SK-N-MC (cell line): ENCODE results near the gene LIN9.

Experiments
- DNase-seq: peaks from one replicate; pipeline ENCODE4 v3.0.0-alpha.2; 2011; ENCODE audit warnings: low read depth, low spot score
- H3K27ac ChIP-seq: fragments of 200-600 bp; sonication (generic); 2 replicates; pipeline ENCODE4 v1.5.1; 2016; ENCODE audit warnings: mixed run types
- H3K36me3 ChIP-seq: fragments of 200-600 bp; sonication (generic); 2 replicates; pipeline ENCODE4 v1.6.1; 2017; ENCODE audit warnings: antibody characterized with exemption, low read length, mixed read lengths; ENCODE audit not compliant: insufficient read depth
- H3K4me3 ChIP-seq: fragments of 200-600 bp; sonication (generic); 2 replicates; pipeline ENCODE4 v1.5.1; 2016
- H3K9ac ChIP-seq: fragments of 200-600 bp; sonication (generic); 2 replicates; pipeline ENCODE4 v1.8.0; 2017; ENCODE audit warnings: mixed run types, mixed read lengths; ENCODE audit not compliant: insufficient read length
- H3K9me3 ChIP-seq: fragments of 200-600 bp; sonication (generic); 2 replicates; pipeline ENCODE4 v1.6.1; 2017; ENCODE audit warnings: low read depth, mild to moderate bottlenecking, antibody characterized with exemption, low read length, moderate library complexity, mixed read lengths
- EZH2 ChIP-seq: fragments of 200-600 bp; sonication (generic); IDR thresholded peaks from one replicate; pipeline ENCODE4 v1.6.1; 2017; ENCODE audit warnings: antibody characterized with exemption
- FOXP2 ChIP-seq: optimal IDR thresholded peaks from 2 replicates; pipeline ENCODE3; 2011; ENCODE audit warnings: mild to moderate bottlenecking, moderate library complexity; ENCODE audit not compliant: insufficient read depth; ENCODE audit errors: extremely low read length, control extremely low read depth
- POLR2AphosphoS5 ChIP-seq: IDR thresholded peaks from 2 replicates; pipeline ENCODE4 v1.6.1; 2012; ENCODE audit warnings: mild to moderate bottlenecking, low read depth, low read length, borderline replicate concordance

Gene LIN9

DNA sequence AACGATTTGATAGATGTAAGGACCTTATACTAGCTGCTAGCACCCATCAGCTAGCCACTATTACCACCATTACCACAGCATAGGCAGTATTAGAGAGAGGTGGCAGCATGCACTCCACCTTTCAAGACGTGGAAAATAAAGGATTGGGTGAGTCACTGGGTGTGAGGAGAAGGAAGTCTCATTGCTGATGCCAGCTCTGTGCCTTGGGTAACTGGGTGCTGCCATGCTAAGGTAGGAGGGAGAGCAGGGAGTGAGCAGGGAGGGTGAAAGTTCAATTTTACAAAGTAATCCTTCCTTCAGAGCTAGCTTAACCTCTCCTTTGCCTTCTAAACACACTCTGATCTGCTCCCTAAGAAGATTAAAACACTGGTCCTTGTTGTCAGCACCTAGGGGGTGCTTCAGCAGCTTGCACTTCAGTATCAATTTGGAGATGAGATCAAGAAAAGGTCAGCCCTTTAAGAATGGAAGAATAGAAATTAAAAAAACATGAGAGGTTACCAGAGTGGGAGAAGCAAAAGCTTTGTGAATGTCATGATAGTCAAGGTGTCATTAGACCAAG is 1.8 kb upstream of the LIN9 start:
- Histone ChIP-seq H3K36me3 (no peaks in the 10 kb centered on the region), H3K9ac (no peak overlapping the region), H3K27ac (no peak overlapping the region), H3K4me3 (no peak overlapping the region), H3K9me3 (no peaks in the 10 kb centered on the region)
- no peak for TF ChIP-seq FOXP2
- no peak for TF ChIP-seq EZH2
- TF ChIP-seq POLR2AphosphoS5, result no peak
- no peak for DNase-seq

DNA sequence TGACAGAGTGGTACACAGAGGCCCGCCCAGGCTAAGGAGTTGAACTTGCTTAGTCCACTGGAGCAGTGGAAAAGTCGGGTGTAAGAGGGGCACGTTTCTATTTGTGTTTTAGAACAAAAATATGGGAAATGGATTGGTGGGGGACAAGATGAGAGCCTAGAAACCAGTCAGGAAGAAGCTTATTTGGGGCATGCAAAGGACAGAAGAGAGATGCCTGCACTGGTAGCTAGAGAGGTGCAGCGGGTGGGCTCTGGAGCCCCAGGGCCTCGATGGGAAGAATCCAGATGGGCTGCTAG is 1.2 kb upstream of the LIN9 start:
- Histone ChIP-seq H3K4me3 (peak overlapping the region; percentile 98), H3K9ac (peak overlapping the region; percentile 83), H3K9me3 (no peaks in the 10 kb centered on the region), H3K36me3 (no peaks in the 10 kb centered on the region), H3K27ac (no peak overlapping the region)
- no peak for DNase-seq
- TF ChIP-seq FOXP2, result no peak
- no peak for TF ChIP-seq EZH2
- no peak for TF ChIP-seq POLR2AphosphoS5

DNA sequence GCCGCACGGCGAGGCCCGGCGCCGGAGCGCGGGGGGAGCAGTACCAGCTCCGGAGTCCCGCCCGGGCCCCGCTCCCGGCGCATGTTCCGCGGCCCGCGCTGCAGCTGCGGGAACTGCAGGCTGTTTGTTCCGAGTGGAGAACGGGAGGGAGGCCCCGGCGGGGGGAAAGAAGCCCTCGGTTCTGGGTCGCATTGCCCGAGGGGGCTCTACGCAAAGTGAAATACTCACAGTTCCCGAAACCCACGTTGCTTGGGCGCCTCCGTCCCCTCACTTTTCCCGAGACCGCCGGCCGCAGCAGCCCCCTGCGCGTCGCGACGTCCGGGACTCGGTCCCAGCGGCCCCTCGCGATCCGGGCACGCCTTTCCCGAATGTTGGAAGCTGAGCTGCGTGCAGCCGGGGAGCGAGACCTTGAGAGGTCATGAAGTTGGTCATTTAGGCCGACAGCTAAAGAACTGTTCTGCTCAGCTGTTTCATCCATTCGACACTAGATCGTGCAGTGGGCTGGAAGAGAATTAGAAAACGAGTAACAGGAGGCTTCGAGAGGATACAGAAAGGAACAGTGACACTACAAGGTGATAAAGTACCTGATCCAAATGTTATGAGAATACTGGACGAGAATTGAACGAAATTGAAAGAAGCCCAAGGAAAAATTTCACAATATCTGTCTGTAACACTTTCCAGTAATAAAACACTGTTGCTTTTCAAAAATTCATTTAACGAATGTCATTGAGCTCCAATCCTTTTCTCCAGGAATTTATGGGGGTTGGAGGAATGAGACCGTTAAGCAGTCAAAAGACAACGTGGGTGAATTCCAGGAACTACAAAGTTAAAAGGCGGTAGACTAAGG is 657 bp upstream of the LIN9 start:
- H3K27ac ChIP-seq, result peak overlapping the region; percentile 58
- no peak for DNase-seq

DNA sequence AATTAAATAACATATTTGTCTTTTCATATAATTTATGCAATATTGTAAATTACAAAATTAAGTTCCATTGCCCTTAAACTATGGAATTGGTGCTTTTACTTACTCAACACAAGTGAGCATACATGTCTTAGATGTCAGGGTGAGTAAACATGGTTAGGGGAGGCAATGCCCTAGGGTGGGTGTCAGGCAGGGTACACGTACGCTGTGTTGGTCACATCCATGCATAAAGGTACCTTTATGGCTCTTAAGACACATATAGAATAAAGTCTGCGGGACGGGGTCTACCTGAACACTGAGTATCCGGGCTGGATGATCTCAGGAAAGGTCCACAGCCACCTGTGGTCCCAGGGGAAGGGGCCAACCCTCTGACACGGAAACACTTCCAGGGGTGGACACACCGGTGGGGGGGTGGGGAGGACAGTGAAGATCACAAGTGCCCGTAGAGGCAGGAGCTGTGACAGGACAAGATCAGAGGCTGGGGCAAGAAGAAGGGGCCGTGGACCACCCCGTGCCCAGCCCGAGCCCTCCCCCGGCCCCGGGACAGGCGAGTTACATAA is 720 bp downstream of the LIN9 start:
- peak overlapping the region; percentile 98 for H3K9ac ChIP-seq
- H3K4me3 ChIP-seq, result peak overlapping the region; percentile 98
- no peaks in the 10 kb centered on the region for H3K9me3 ChIP-seq
- H3K27ac ChIP-seq, result peak overlapping the region; percentile 87
- DNase-seq, result no peak
- no peak for TF ChIP-seq EZH2
- no peak for TF ChIP-seq POLR2AphosphoS5
- no peak for TF ChIP-seq FOXP2
- peaks cover under 1% of the 10 kb centered on the region; the same call in 1 of the 2 replicates for H3K36me3 ChIP-seq

More for the DNA sequence above, 657 bp upstream of the LIN9 start:
- TF ChIP-seq FOXP2, result no peak
- Histone ChIP-seq H3K4me3 (peak overlapping the region; percentile 98), H3K9me3 (no peaks in the 10 kb centered on the region), H3K36me3 (no peaks in the 10 kb centered on the region), H3K9ac (peak overlapping the region; percentile 83)

DNA sequence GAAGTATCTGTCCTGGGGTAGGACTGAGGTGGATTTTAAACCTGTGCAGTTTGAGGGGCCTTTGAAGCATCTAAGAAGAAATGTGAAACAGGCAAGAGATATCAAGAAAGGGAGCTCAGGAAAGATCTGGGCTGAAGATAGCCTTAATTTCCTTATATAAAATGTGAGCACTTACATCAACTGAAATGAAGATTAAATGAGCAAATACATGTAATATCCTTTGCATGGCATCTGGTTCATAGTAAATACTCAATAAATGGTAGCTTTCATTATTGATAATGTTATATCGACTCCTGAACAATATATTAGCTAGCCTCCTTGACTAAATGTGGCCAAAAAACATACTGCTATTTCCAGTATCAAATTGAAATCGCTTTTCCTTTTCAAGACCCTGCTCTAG is 2.5 kb downstream of the LIN9 start:
- Histone ChIP-seq H3K9ac (no peak overlapping the region), H3K4me3 (no peak overlapping the region), H3K36me3 (peaks cover 3% of the 10 kb centered on the region; the same call in 1 of the 2 replicates), H3K9me3 (no peaks in the 10 kb centered on the region), H3K27ac (0 out of 2 replicates have a peak overlapping the region, but pooled peaks have one; percentile 43)
- TF ChIP-seq EZH2, result no peak
- TF ChIP-seq POLR2AphosphoS5, result no peak
- no peak for TF ChIP-seq FOXP2
- no peak for DNase-seq

DNA sequence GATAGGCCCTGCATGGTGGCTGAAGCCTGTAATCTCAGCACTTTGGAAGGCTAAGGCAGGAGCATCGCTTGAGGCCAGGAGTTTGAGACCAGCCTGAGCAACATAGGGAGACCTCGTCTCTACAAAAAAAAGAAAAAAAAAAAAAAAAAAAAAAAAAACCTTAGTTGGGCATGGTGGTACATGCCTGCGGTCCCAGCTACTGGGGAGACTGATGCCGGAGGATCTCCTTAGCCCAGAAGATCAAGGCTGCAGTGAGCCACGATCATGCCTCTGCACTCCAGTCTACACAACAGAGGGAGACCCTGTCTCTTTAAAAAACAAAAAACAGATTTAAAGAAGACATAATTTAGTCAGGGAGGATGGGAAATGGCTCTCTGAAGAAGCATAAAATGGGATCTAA is 3.8 kb downstream of the LIN9 start:
- no peak overlapping the region for H3K9ac ChIP-seq
- DNase-seq, result no peak
- peaks cover 3% of the 10 kb centered on the region; the same call in 1 of the 2 replicates for H3K36me3 ChIP-seq
- no peak overlapping the region for H3K4me3 ChIP-seq
- TF ChIP-seq EZH2, result no peak
- TF ChIP-seq POLR2AphosphoS5, result no peak
- TF ChIP-seq FOXP2, result no peak
- H3K9me3 ChIP-seq, result no peaks in the 10 kb centered on the region
- no peak overlapping the region for H3K27ac ChIP-seq

DNA sequence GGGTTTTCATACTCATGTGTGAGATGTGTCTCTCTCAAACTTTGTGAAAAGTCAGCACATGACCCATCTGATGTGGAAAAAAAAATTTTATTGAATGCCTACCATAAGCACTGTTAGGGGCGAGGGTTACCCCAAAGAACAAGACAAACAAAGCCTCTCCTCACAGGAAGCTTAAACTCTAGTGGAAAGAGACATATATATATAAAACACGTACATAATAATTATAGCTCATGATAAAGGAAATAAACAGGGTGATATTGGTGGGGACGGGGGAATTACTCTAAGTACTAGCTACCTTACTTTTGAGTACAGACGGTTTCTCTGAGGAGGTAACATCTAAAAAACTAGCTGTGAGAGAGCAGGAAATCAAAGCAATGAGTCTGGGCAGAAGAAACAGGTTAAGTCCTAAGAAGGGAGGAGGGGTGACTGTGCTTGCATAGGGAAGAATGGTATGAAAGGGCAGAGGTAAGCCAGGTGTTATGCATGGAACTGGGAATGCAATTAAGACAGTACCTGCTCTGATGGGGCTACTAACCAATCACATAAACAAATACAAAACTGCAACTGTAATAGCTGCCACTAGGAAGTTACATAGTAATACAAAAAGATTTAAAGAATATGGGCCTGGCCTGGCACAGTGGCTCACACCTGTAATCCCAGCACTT is 4.5 kb downstream of the LIN9 start:
- Histone ChIP-seq H3K9ac (no peak overlapping the region), H3K9me3 (no peaks in the 10 kb centered on the region), H3K27ac (no peak overlapping the region), H3K4me3 (no peak overlapping the region), H3K36me3 (peaks cover 6% of the 10 kb centered on the region; the same call in 1 of the 2 replicates)
- DNase-seq, result no peak
- TF ChIP-seq EZH2, result no peak

DNA sequence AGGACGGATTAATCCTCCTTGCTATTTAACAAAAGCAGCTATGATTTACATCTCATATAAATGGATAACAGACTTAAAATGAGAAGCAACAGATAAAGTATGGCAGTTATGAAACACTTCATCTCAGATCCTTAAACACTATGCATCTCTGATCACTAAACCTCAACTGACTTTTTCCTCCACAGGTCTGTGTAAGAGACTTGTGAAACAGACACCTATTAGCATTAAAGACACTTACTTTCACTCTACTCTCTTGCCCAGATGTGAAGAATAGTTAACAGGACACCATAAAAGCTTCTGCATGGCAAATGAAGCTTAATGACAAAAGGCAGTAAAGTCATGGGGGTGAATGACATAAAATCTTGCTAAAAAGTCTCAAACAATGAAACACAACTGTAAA is 6.2 kb downstream of the LIN9 start:
- Histone ChIP-seq H3K9me3 (no peaks in the 10 kb centered on the region), H3K9ac (no peak overlapping the region), H3K4me3 (no peak overlapping the region), H3K27ac (no peak overlapping the region), H3K36me3 (peaks cover 16% of the 10 kb centered on the region)
- TF ChIP-seq FOXP2, result no peak
- no peak for TF ChIP-seq POLR2AphosphoS5
- no peak for TF ChIP-seq EZH2
- no peak for DNase-seq

DNA sequence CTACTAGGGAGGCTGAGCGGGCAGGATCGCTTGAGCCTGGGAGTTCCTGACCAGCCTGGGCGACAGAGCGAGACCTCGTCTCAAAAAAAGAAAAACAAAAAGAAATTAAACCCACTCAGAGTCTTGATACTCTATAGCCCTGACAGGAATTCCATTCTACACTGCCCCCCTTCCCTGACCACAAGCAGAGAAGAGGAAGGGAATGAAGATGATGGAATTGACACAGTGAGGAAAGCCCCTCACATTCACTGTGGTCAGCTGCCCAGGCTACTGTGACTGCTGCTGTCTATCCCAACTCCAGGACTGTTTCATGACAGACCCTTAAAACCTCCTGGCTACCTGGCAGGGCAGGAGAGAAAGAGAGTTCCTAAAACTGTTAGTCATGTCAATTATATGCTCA is 12.1 kb downstream of the LIN9 start:
- peaks cover 52% of the 10 kb centered on the region for H3K36me3 ChIP-seq
- H3K27ac ChIP-seq, result no peak overlapping the region
- no peak overlapping the region for H3K9ac ChIP-seq
- H3K4me3 ChIP-seq, result no peak overlapping the region
- TF ChIP-seq EZH2, result no peak
- no peak for TF ChIP-seq FOXP2
- no peak for TF ChIP-seq POLR2AphosphoS5
- DNase-seq, result no peak
- no peaks in the 10 kb centered on the region for H3K9me3 ChIP-seq
